B cell (primary cell): ENCODE results near the gene SMAD7.

Experiments used
- CTCF ChIP-seq: fragments of 200-600 bp; IDR thresholded peaks from one replicate; pipeline ENCODE4 v1.8.0; 2022; ENCODE audit warnings: antibody characterized with exemption, mild to moderate bottlenecking
- EZH2 ChIP-seq: IDR thresholded peaks from 2 replicates; pipeline ENCODE4 v1.6.1; 2012; ENCODE audit warnings: borderline replicate concordance, low read depth, mild to moderate bottlenecking, moderate library complexity, low read length; ENCODE audit not compliant: insufficient read depth, poor library complexity, severe bottlenecking

- TF ChIP-seq CTCF (no peak), EZH2 (no peak)
Measured at GRCh38 chr18:48945953-48946217, 4.9 kb downstream of the SMAD7 start.
